IMR-90 (cell line): ENCODE results near the gene KLHL29. TPM values are rescaled to one million over a fixed set of nuclear protein-coding genes. Genes with fewer than 3 reads are reported as not detected.
A peak's percentile ranks its signal among the peaks of the same experiment; 100 is the strongest.

Source experiments
- ATAC-seq: fragments of 200-7000 bp; cut with Tn5 transposase; 2 replicates; pipeline ENCODE4 v1.9.1; 2020; ENCODE audit warnings: low read depth, mild to moderate bottlenecking, moderate library complexity
- BruUV-seq: library from RNA; stranded (reverse); fragments of 400-500 nt; replicated peaks from 2 replicates; lab custom pipeline; 2021; lab: Mats Ljungman, UMichigan
- CTCF ChIA-PET: fragments of 300-600 bp; formaldehyde crosslinking; extraction: SDS; loops from one replicate; lab custom pipeline; 2021; ENCODE audit warnings: antibody characterized with exemption; lab: Yijun Ruan, JAX
- POLR2A ChIA-PET: fragments of 300-600 bp; sonication (Branson Sonifier 250); formaldehyde crosslinking; loops from one replicate; lab custom pipeline; 2022; ENCODE audit warnings: antibody characterized with exemption; ENCODE audit not compliant: unreplicated experiment; lab: Charles Lee
- DNase-seq: peaks from one replicate; pipeline ENCODE4 v3.0.0; 2013
- H2AFZ ChIP-seq: replicated peaks from 2 replicates; pipeline ENCODE3; 2013; ENCODE audit warnings: low read length, mild to moderate bottlenecking; ENCODE audit not compliant: poor library complexity
- H2AK5ac ChIP-seq: 2 replicates; pipeline ENCODE4 v1.6.1; 2013; ENCODE audit warnings: low read depth, low read length, inconsistent platforms
- H2AK9ac ChIP-seq: replicated peaks from 2 replicates; pipeline ENCODE3; 2013; ENCODE audit warnings: mild to moderate bottlenecking, low read depth, low read length, moderate library complexity; ENCODE audit not compliant: poor library complexity
- H2BK120ac ChIP-seq: 2 replicates; pipeline ENCODE4 v1.6.1; 2013; ENCODE audit warnings: low read depth, low read length, inconsistent platforms
- H2BK15ac ChIP-seq: 3 replicates; pipeline ENCODE4 v1.6.1; 2013; ENCODE audit warnings: low read depth, low read length, inconsistent platforms
- H2BK20ac ChIP-seq: 2 replicates; pipeline ENCODE4 v1.6.1; 2013; ENCODE audit warnings: low read depth, mild to moderate bottlenecking, inconsistent platforms, low read length, moderate library complexity
- H2BK5ac ChIP-seq: 2 replicates; pipeline ENCODE4 v1.6.1; 2013; ENCODE audit warnings: mild to moderate bottlenecking, low read depth, low read length, inconsistent platforms; ENCODE audit not compliant: poor library complexity, severe bottlenecking
- H3K14ac ChIP-seq: replicated peaks from 2 replicates; pipeline ENCODE4 v1.6.1; 2013; ENCODE audit warnings: low read depth, low read length, inconsistent platforms
- H3K18ac ChIP-seq: 2 replicates; pipeline ENCODE4 v1.6.1; 2013; ENCODE audit warnings: low read depth, low read length, control low read depth
- H3K23ac ChIP-seq: 2 replicates; pipeline ENCODE4 v1.6.1; 2013; ENCODE audit warnings: low read depth, low read length, inconsistent platforms
- H3K27ac ChIP-seq: 2 replicates; pipeline ENCODE4 v1.5.1; 2013; ENCODE audit warnings: mild to moderate bottlenecking, control low read depth, low read length; ENCODE audit not compliant: insufficient read depth
- H3K27me3 ChIP-seq: 2 replicates; pipeline ENCODE4 v1.6.1; 2013; ENCODE audit warnings: low read length; ENCODE audit not compliant: control insufficient read depth, insufficient read depth
- H3K36me3 ChIP-seq: 2 replicates; pipeline ENCODE4 v1.6.1; 2013; ENCODE audit warnings: low read length, mixed read lengths; ENCODE audit not compliant: control insufficient read depth, insufficient read depth
- H3K4ac ChIP-seq: 2 replicates; pipeline ENCODE4 v1.6.1; 2013; ENCODE audit warnings: low read depth, low read length, inconsistent platforms
- H3K4me1 ChIP-seq: 2 replicates; pipeline ENCODE4 v1.6.1; 2013; ENCODE audit warnings: low read length, mixed read lengths; ENCODE audit not compliant: control insufficient read depth, insufficient read depth
- H3K4me2 ChIP-seq: 2 replicates; pipeline ENCODE4 v1.6.1; 2013; ENCODE audit warnings: low read depth, mild to moderate bottlenecking, control low read depth, low read length, moderate library complexity
- H3K4me3 ChIP-seq: 2 replicates; pipeline ENCODE4 v1.5.1; 2013; ENCODE audit warnings: low read depth, mild to moderate bottlenecking, control low read depth, low read length, moderate library complexity; ENCODE audit not compliant: insufficient read depth
- H3K56ac ChIP-seq: 2 replicates; pipeline ENCODE4 v1.6.1; 2013; ENCODE audit warnings: low read length, inconsistent platforms; ENCODE audit not compliant: insufficient read depth; ENCODE audit errors: extremely low read depth
- H3K79me1 ChIP-seq, 2 experiments: 2 replicates each; pipeline ENCODE4 v1.6.1; 2013; ENCODE audit warnings: low read length in 2 of 2, inconsistent platforms in 1 of 2, low read depth in 1 of 2
- H3K9ac ChIP-seq: 2 replicates; pipeline ENCODE4 v1.6.1; 2013; ENCODE audit warnings: low read depth, low read length, control low read depth
- H3K9me1 ChIP-seq: 2 replicates; pipeline ENCODE4 v1.6.1; 2013; ENCODE audit warnings: low read length, inconsistent platforms; ENCODE audit not compliant: insufficient read depth
- H3K9me3 ChIP-seq: 2 replicates; pipeline ENCODE4 v1.6.1; 2013; ENCODE audit warnings: low read length; ENCODE audit not compliant: control insufficient read depth, insufficient read depth
- H4K20me1 ChIP-seq: 2 replicates; pipeline ENCODE4 v1.6.1; 2013; ENCODE audit warnings: low read length, inconsistent platforms; ENCODE audit not compliant: insufficient read depth
- H4K5ac ChIP-seq: 2 replicates; pipeline ENCODE4 v1.6.1; 2013; ENCODE audit warnings: mild to moderate bottlenecking, low read depth, low read length, control low read depth
- H4K8ac ChIP-seq, 2 experiments: 2 replicates each; pipeline ENCODE4 v1.6.1; 2013; ENCODE audit warnings: low read depth in 2 of 2, low read length in 2 of 2, control low read depth in 1 of 2, inconsistent platforms in 1 of 2
- H4K91ac ChIP-seq: 2 replicates; pipeline ENCODE4 v1.6.1; 2013; ENCODE audit warnings: low read depth, low read length, inconsistent platforms; ENCODE audit not compliant: insufficient read depth
- CEBPB ChIP-seq: IDR thresholded peaks from 2 replicates; pipeline ENCODE4 v1.6.1; 2012; ENCODE audit warnings: low read depth, low read length, improper control_type of control experiment
- USF2 ChIP-seq: fragments of 150-350 bp; IDR thresholded peaks from 2 replicates; pipeline ENCODE4 v1.6.1; 2017; ENCODE audit warnings: mild to moderate bottlenecking, antibody characterized with exemption, low read length, low read depth
- WGBS, 2 experiments: methylation state at CpG; one replicate each; pipeline versions ENCODE4 v1.1.5 to v1.1.7; 2013; ENCODE audit warnings: missing lambda C conversion rate in 2 of 2; ENCODE audit not compliant: insufficient read length in 1 of 2; ENCODE audit errors: extremely low coverage in 2 of 2; 5-methylcytosine and 5-hydroxymethylcytosine counted together
- dilution Hi-C: fragments of 300-500 bp; cut with HindIII; formaldehyde crosslinking; loops from one replicate; pipeline ENCODE4 v1.14.3; 2018; ENCODE audit warnings: low sequenced_read_pairs; ENCODE audit not compliant: unreplicated experiment
- in situ Hi-C: fragments of 300-500 bp; cut with MboI; formaldehyde crosslinking; loops from 3 replicates; pipeline ENCODE4 v1.14.3; 2019; ENCODE audit warnings: low sequenced_read_pairs, inconsistent platforms, mixed read lengths
- intact Hi-C: fragments of 100-400 bp; cut with micrococcal nuclease; formaldehyde crosslinking; loops from 2 replicates; pipeline ENCODE4 v1.10.0; 2022
- polyA plus RNA-seq, 3 experiments: library from polyadenylated mRNA; depleted of rRNA; stranded (reverse); fragments of >200 nt; gene quantifications; 2 replicates each; pipeline ENCODE4 v1.2.3, GENCODE V29; 2012; ENCODE audit warnings: low replicate concordance in 1 of 3
- total RNA-seq: library from RNA; depleted of rRNA; stranded (reverse); fragments of >200 nt; gene quantifications from 2 replicates; pipeline ENCODE4 v1.2.3, GENCODE V29; 2012

The KLHL29 gene
- total and polyA plus RNA-seq, 2 of the 4 experiments (the other 2 are of a cell fraction): 2.0 to 8.0 TPM

GRCh38 chr2:23381084-23381483 lies 3.9 kb upstream of the KLHL29 start:
- Histone ChIP-seq H3K4ac (no peak overlapping the region), H4K5ac (peak overlapping the region; percentile 4; the same call in 1 of the 2 replicates), H3K9ac (no peak overlapping the region), H2BK5ac (no peak overlapping the region), H3K4me2 (no peak overlapping the region), H3K56ac (no peak overlapping the region), H3K18ac (peak overlapping the region; percentile 55; the same call in 1 of the 2 replicates), H2BK20ac (peak overlapping the region; percentile 12; the same call in 1 of the 2 replicates), H3K9me1 (no peaks in the 10 kb centered on the region), H3K9me3 (no peaks in the 10 kb centered on the region), H3K4me3 (no peak overlapping the region), H2AK9ac (no peak overlapping the region), H4K91ac (0 out of 2 replicates have a peak overlapping the region, but pooled peaks have one; percentile 64), H3K23ac (no peak overlapping the region), H2AFZ (no peak overlapping the region), H4K20me1 (peaks cover 1% of the 10 kb centered on the region; the same call in 1 of the 2 replicates), H2BK120ac (no peak overlapping the region), H3K4me1 (peaks cover 2% of the 10 kb centered on the region), H3K27ac (no peak overlapping the region), H3K36me3 (no peaks in the 10 kb centered on the region), H4K8ac (0 out of 4 replicates have a peak overlapping the region, but pooled peaks of 1 of the 2 experiments have one; percentile 39), H3K27me3 (no peaks in the 10 kb centered on the region), H3K14ac (peak overlapping the region; percentile 30; the same call in 1 of the 2 replicates), H2BK15ac (no peak overlapping the region), H3K79me1 (peaks cover 0 to under 1% of the 10 kb centered on the region in 2 experiments; a peak in 1 of 4 replicates), H2AK5ac (peak overlapping the region; percentile 48)
- no peak for ATAC-seq
- dilution Hi-C loops (no loop called here), in situ Hi-C loops (loop anchor here (25.0 kb wide), 1 partner anchor 381 kb away; no protein-coding TSS in a partner anchor), intact Hi-C loops (no loop called here)
- POLR2A ChIA-PET: no interaction called here
- DNase-seq: peak; percentile 77
- TF ChIP-seq CEBPB (peak; percentile 95), USF2 (no peak)
- WGBS, 2 experiments: 82% methylated on average over 4 of the region's 6 CpGs; no CpG with 5 or more reads in 1 of the 2 experiments
- no TSS peak for BruUV-seq
- CTCF ChIA-PET: no interaction called here
